H9 (cell line): ENCODE data around the gene PRKAG2. TPM values are rescaled to one million over a fixed set of nuclear protein-coding genes. Genes with fewer than 3 reads are reported as not detected.

ENCODE experiments used
- DNase-seq: peaks from one replicate; pipeline ENCODE4 v3.0.0-alpha.2; 2017
- H2AFZ ChIP-seq: one replicate; pipeline ENCODE4 v1.6.1; 2013; ENCODE audit warnings: mild to moderate bottlenecking, low read length, control low read depth, moderate library complexity
- H2AK5ac ChIP-seq: 2 replicates; pipeline ENCODE4 v1.6.1; 2013; ENCODE audit warnings: low read length, control low read depth, mixed read lengths; ENCODE audit not compliant: insufficient read length
- H2BK120ac ChIP-seq: one replicate; pipeline ENCODE4 v1.6.1; 2013; ENCODE audit warnings: low read depth, mild to moderate bottlenecking, low read length, control low read depth, inconsistent platforms; ENCODE audit not compliant: poor library complexity, severe bottlenecking
- H2BK12ac ChIP-seq: 2 replicates; pipeline ENCODE4 v1.6.1; 2013; ENCODE audit warnings: low read length, control low read depth, mixed read lengths, low read depth; ENCODE audit not compliant: insufficient read length
- H2BK15ac ChIP-seq: 2 replicates; pipeline ENCODE4 v1.6.1; 2013; ENCODE audit warnings: low read depth, low read length, control low read depth
- H2BK20ac ChIP-seq: one replicate; pipeline ENCODE4 v1.6.1; 2013; ENCODE audit warnings: low read depth, mild to moderate bottlenecking, low read length, control low read depth, inconsistent platforms; ENCODE audit not compliant: poor library complexity, severe bottlenecking
- H2BK5ac ChIP-seq: 2 replicates; pipeline ENCODE4 v1.6.1; 2013; ENCODE audit warnings: low read length, control low read depth, mixed read lengths; ENCODE audit not compliant: insufficient read length
- H3K14ac ChIP-seq: 2 replicates; pipeline ENCODE4 v1.6.1; 2013; ENCODE audit warnings: low read length, control low read depth; ENCODE audit not compliant: insufficient read depth
- H3K18ac ChIP-seq: 2 replicates; pipeline ENCODE4 v1.6.1; 2013; ENCODE audit warnings: low read depth, mild to moderate bottlenecking, mixed read lengths, low read length, control low read depth; ENCODE audit not compliant: insufficient read length
- H3K23ac ChIP-seq: 2 replicates; pipeline ENCODE4 v1.6.1; 2013; ENCODE audit warnings: low read length, control low read depth, mixed read lengths, low read depth; ENCODE audit not compliant: insufficient read length
- H3K23me2 ChIP-seq: 2 replicates; pipeline ENCODE4 v1.6.1; 2013; ENCODE audit warnings: low read depth, mild to moderate bottlenecking, mixed read lengths, low read length, control low read depth; ENCODE audit not compliant: insufficient read length, poor library complexity, severe bottlenecking
- H3K27ac ChIP-seq: 2 replicates; pipeline ENCODE4 v1.5.1; 2013; ENCODE audit warnings: low read length, control low read depth, mixed read lengths, low read depth; ENCODE audit not compliant: insufficient read length
- H3K27me3 ChIP-seq: 2 replicates; pipeline ENCODE4 v1.6.1; 2013; ENCODE audit warnings: low read length, control low read depth, inconsistent platforms; ENCODE audit not compliant: insufficient read depth
- H3K4ac ChIP-seq: 2 replicates; pipeline ENCODE4 v1.6.1; 2013; ENCODE audit warnings: low read depth, mild to moderate bottlenecking, control low read depth, inconsistent platforms, low read length, moderate library complexity
- H3K4me1 ChIP-seq: 2 replicates; pipeline ENCODE4 v1.6.1; 2013; ENCODE audit warnings: low read length, control low read depth, inconsistent platforms; ENCODE audit not compliant: insufficient read depth
- H3K4me2 ChIP-seq: 2 replicates; pipeline ENCODE4 v1.6.1; 2013; ENCODE audit warnings: low read length, control low read depth, mixed read lengths; ENCODE audit not compliant: insufficient read length, insufficient read depth
- H3K56ac ChIP-seq: 2 replicates; pipeline ENCODE4 v1.6.1; 2013; ENCODE audit warnings: low read depth, mild to moderate bottlenecking, mixed read lengths, low read length, control low read depth; ENCODE audit not compliant: insufficient read length
- H3K79me1 ChIP-seq: 2 replicates; pipeline ENCODE4 v1.6.1; 2013; ENCODE audit warnings: low read depth, mild to moderate bottlenecking, moderate library complexity, low read length, control low read depth, inconsistent platforms; ENCODE audit not compliant: insufficient read depth, poor library complexity, severe bottlenecking
- H3K79me2 ChIP-seq: 2 replicates; pipeline ENCODE4 v1.6.1; 2013; ENCODE audit warnings: low read length, control low read depth, inconsistent platforms; ENCODE audit not compliant: insufficient read depth
- H3K9ac ChIP-seq: 2 replicates; pipeline ENCODE4 v1.6.1; 2013; ENCODE audit warnings: low read length, control low read depth, mixed read lengths; ENCODE audit not compliant: insufficient read length; ENCODE audit errors: extremely low read depth
- H3K9me3 ChIP-seq: one replicate; pipeline ENCODE4 v1.6.1; 2013; ENCODE audit warnings: low read depth, low read length, inconsistent platforms; ENCODE audit not compliant: control insufficient read depth
- H3T11ph ChIP-seq: one replicate; pipeline ENCODE4 v1.6.1; 2013; ENCODE audit warnings: mild to moderate bottlenecking, low read length, control low read depth, inconsistent platforms
- H4K20me1 ChIP-seq: one replicate; pipeline ENCODE4 v1.6.1; 2013; ENCODE audit not compliant: control insufficient read depth, insufficient read length, insufficient read depth
- H4K5ac ChIP-seq: 2 replicates; pipeline ENCODE4 v1.6.1; 2013; ENCODE audit warnings: low read depth, mild to moderate bottlenecking, mixed read lengths, low read length, control low read depth; ENCODE audit not compliant: insufficient read length
- H4K8ac ChIP-seq: replicated peaks from 2 replicates; pipeline ENCODE4 v1.6.1; 2013; ENCODE audit warnings: low read length, control low read depth, mixed read lengths, low read depth; ENCODE audit not compliant: insufficient read length
- H4K91ac ChIP-seq: 2 replicates; pipeline ENCODE4 v1.6.1; 2013; ENCODE audit warnings: low read depth, mild to moderate bottlenecking, moderate library complexity, mixed read lengths, low read length, control low read depth; ENCODE audit not compliant: insufficient read length
- H3K27ac Mint-ChIP-seq, 3 experiments: 2 replicates in 2 of 3; 3 replicates in 1 of 3; pipeline ENCODE4 v1.8.0; 2020 to 2021; ENCODE audit warnings: mixed read lengths in 3 of 3, mild to moderate bottlenecking in 1 of 3, moderate library complexity in 1 of 3
- H3K27me3 Mint-ChIP-seq: 2 replicates; pipeline ENCODE4 v1.8.0; 2021; ENCODE audit warnings: low read depth, mild to moderate bottlenecking, moderate library complexity, mixed read lengths
- H3K36me3 Mint-ChIP-seq, 3 experiments: 2 replicates in 2 of 3; 3 replicates in 1 of 3; pipeline ENCODE4 v1.8.0; 2020 to 2021; ENCODE audit warnings: low read depth in 3 of 3, mixed read lengths in 3 of 3; ENCODE audit not compliant: insufficient read depth in 1 of 3
- H3K4me1 Mint-ChIP-seq, 2 experiments: 2 replicates each; pipeline ENCODE4 v1.8.0; 2020; ENCODE audit warnings: mixed read lengths in 2 of 2
- H3K4me3 Mint-ChIP-seq, 2 experiments: 2 replicates in 1 of 2; 3 replicates in 1 of 2; pipeline ENCODE4 v1.8.0; 2020 to 2021; ENCODE audit warnings: mild to moderate bottlenecking in 2 of 2, mixed read lengths in 2 of 2, moderate library complexity in 1 of 2
- H3K9me3 Mint-ChIP-seq, 2 experiments: 2 replicates in 1 of 2; 3 replicates in 1 of 2; pipeline ENCODE4 v1.8.0; 2020; ENCODE audit warnings: mild to moderate bottlenecking in 2 of 2, mixed read lengths in 2 of 2, moderate library complexity in 1 of 2
- CTCF ChIP-seq: fragments of 200-600 bp; sonication (generic); conservative IDR thresholded peaks from 3 replicates; pipeline ENCODE4 v1.8.0; 2021; ENCODE audit warnings: antibody characterized with exemption, mild to moderate bottlenecking
- WGBS: extraction: QIAGEN DNeasy Blood & Tissue Kit; methylation state at CpG from one replicate; pipeline ENCODE4 v1.1.7; 2013; ENCODE audit warnings: missing lambda C conversion rate, low lambda C conversion rate, mixed read lengths; ENCODE audit not compliant: insufficient read length; ENCODE audit errors: extremely low coverage; 5-methylcytosine and 5-hydroxymethylcytosine counted together
- total RNA-seq: library from RNA; stranded (reverse); gene quantifications from 2 replicates; pipeline ENCODE4 v1.2.1, GENCODE V29; 2021

The PRKAG2 gene
- total RNA-seq, 1 experiment from 2014 or later, result 11.8 TPM

GRCh38 chr7:151762583-151763245, 114.2 kb downstream of the PRKAG2 start:
- Histone ChIP-seq H3K56ac (no peak overlapping the region), H2BK5ac (no peak overlapping the region), H4K5ac (no peak overlapping the region), H3T11ph (no peak overlapping the region), H3K23ac (no peak overlapping the region), H2BK120ac (no peak overlapping the region), H3K4me1 (no peaks in the 10 kb centered on the region; the same call in 1 of the 2 replicates), H2AFZ (no peak overlapping the region), H4K20me1 (no peaks in the 10 kb centered on the region), H3K27me3 (no peaks in the 10 kb centered on the region; the same call in 1 of the 2 replicates), H3K79me2 (no peaks in the 10 kb centered on the region), H2BK12ac (no peak overlapping the region), H3K14ac (no peak overlapping the region), H3K9me3 (no peaks in the 10 kb centered on the region), H3K9ac (no peak overlapping the region), H4K91ac (no peak overlapping the region), H2BK15ac (no peak overlapping the region), H4K8ac (no peak overlapping the region), H3K79me1 (no peaks in the 10 kb centered on the region), H2BK20ac (no peak overlapping the region), H3K4ac (no peak overlapping the region), H3K23me2 (no peaks in the 10 kb centered on the region), H3K27ac (no peak overlapping the region), H3K4me2 (no peak overlapping the region), H2AK5ac (no peak overlapping the region), H3K18ac (no peak overlapping the region)
- WGBS, result no CpG with 5 or more reads among the region's 18 CpGs
- no peak overlapping the region for H3K27ac Mint-ChIP-seq
- H3K9me3 Mint-ChIP-seq, result no peaks in the 10 kb centered on the region; a peak in 2 of 5 replicates
- no peak for DNase-seq
- no peak overlapping the region for H3K4me3 Mint-ChIP-seq
- H3K36me3 Mint-ChIP-seq, result no peaks in the 10 kb centered on the region
- TF ChIP-seq CTCF, result no peak
- peaks cover 10 to 24% of the 10 kb centered on the region in 2 experiments for H3K4me1 Mint-ChIP-seq
- peaks cover 28% of the 10 kb centered on the region for H3K27me3 Mint-ChIP-seq
